Stimulated activated naive CD8-positive, alpha-beta T cell treated with anti-CD3 and anti-CD28 coated beads, Interleukin-15, Interleukin-2, amounts not matched to agents 100 ng/mL and 50 ng/mL, for 24 hours (primary cell): Measurements from ENCODE around the gene ATP2B2.

ENCODE experiments used
- H3K27ac Mint-ChIP-seq: one replicate; pipeline ENCODE4 v1.8.0; 2021; ENCODE audit warnings: mild to moderate bottlenecking, mixed read lengths
- H3K27me3 Mint-ChIP-seq: one replicate; pipeline ENCODE4 v1.8.0; 2021; ENCODE audit warnings: mixed read lengths
- H3K36me3 Mint-ChIP-seq: one replicate; pipeline ENCODE4 v1.8.0; 2021; ENCODE audit warnings: low read depth, mixed read lengths
- H3K4me1 Mint-ChIP-seq: one replicate; pipeline ENCODE4 v1.8.0; 2021; ENCODE audit warnings: low read depth, mixed read lengths
- H3K4me3 Mint-ChIP-seq: one replicate; pipeline ENCODE4 v1.8.0; 2021; ENCODE audit warnings: mild to moderate bottlenecking, mixed read lengths
- H3K9me3 Mint-ChIP-seq: one replicate; pipeline ENCODE4 v1.8.0; 2021; ENCODE audit warnings: mixed read lengths

Gene ATP2B2

DNA sequence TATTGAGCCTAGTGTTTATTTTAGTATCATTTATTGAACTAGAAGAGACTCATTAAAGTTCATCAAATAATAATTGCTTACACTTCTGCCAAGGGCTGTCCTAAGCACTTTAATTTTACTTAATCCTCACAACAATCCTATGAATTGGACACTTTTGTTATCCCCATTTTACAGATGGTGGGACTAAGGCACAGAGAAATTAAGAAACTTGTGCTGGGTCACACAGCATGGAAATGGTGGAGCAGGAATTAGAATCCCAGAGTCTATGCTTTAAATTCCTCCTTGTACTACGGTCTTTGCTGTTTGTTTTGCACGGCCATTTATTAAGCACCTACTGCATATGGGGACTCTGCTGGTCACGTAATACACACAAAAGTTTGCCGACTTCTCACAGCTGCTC is 7.9 kb downstream of the ATP2B2 start:
- H3K36me3 Mint-ChIP-seq, result no peaks in the 10 kb centered on the region
- no peaks in the 10 kb centered on the region for H3K4me1 Mint-ChIP-seq
- no peaks in the 10 kb centered on the region for H3K9me3 Mint-ChIP-seq
- peaks cover 4% of the 10 kb centered on the region for H3K27me3 Mint-ChIP-seq
- no peak overlapping the region for H3K4me3 Mint-ChIP-seq
- H3K27ac Mint-ChIP-seq, result no peak overlapping the region

DNA sequence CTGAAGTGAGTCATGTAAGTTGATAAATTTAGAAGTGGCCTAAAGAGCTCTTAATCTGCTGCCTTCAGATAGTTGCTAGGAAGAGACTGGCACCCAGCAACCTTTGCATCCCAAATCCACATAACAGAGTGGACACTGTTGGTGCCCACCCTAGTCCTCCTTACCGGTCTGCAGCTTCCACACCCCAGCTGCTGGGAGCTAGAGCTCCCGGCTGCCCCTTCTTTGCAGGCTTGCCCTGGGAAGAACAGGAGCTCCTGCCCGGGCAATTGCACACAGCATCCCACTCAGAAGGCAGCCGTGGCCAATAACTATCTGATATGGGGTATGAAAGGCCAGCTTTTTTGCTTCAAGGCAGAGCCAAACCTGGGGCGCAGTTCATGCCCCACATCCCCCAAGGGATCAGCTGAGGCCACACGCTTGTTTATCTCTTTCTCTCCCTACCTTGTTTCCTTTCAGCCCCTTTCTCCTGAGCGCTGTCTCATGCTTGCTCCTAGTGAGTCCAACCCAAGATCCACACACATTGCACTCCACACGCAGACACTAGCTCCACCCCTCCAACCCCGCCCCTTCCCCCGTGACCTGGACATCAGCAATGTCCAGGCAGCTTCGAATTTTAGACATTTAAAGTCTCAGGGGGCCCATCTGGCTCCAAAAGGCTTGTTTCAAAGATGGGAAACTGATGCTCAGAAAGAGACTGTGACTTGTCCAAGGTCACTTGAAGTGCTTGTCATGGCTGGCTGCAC is 9.1 kb downstream of the ATP2B2 start:
- Mint-ChIP-seq H3K9me3 (no peaks in the 10 kb centered on the region), H3K27me3 (peaks cover 7% of the 10 kb centered on the region), H3K4me1 (no peaks in the 10 kb centered on the region), H3K4me3 (no peak overlapping the region), H3K36me3 (no peaks in the 10 kb centered on the region), H3K27ac (no peak overlapping the region)

DNA sequence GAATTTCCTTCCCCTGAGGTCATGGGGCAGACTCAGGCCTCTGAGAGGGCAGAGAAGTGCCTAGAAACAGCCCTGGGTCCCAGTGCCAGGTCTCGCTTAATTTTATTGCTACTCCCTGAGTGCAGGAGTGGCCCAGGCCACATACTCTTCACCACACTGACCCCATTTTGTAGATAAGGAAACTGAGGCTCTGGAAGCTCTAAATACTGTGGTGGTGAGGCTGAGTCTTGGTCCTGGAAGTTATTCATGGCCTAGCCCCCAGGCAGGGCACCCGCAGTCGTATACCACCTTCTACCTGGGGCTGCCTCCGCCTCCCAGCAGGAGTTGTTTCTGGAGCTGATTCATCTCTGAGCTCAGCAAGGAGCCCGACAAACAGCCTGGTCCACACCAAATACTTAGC is 9.8 kb downstream of the ATP2B2 start:
- Mint-ChIP-seq H3K4me3 (no peak overlapping the region), H3K27me3 (peaks cover 7% of the 10 kb centered on the region), H3K27ac (no peak overlapping the region), H3K36me3 (no peaks in the 10 kb centered on the region), H3K9me3 (no peaks in the 10 kb centered on the region), H3K4me1 (no peaks in the 10 kb centered on the region)

- no peak overlapping the region for H3K4me3 Mint-ChIP-seq
- no peaks in the 10 kb centered on the region for H3K9me3 Mint-ChIP-seq
- H3K27me3 Mint-ChIP-seq, result peaks cover 7% of the 10 kb centered on the region
- no peaks in the 10 kb centered on the region for H3K4me1 Mint-ChIP-seq
- H3K27ac Mint-ChIP-seq, result no peak overlapping the region
- no peaks in the 10 kb centered on the region for H3K36me3 Mint-ChIP-seq
These were observed 10.4 kb downstream of the ATP2B2 start for GRCh38 chr3:10495003-10495402.

- no peak overlapping the region for H3K27ac Mint-ChIP-seq
- H3K27me3 Mint-ChIP-seq, result peaks cover 7% of the 10 kb centered on the region
- no peaks in the 10 kb centered on the region for H3K36me3 Mint-ChIP-seq
- H3K4me3 Mint-ChIP-seq, result no peak overlapping the region
- no peaks in the 10 kb centered on the region for H3K9me3 Mint-ChIP-seq
- H3K4me1 Mint-ChIP-seq, result no peaks in the 10 kb centered on the region
These were observed 11.2 kb downstream of the ATP2B2 start for GRCh38 chr3:10494180-10494579.

GRCh38 chr3:10493202-10493589 is 12.2 kb downstream of the ATP2B2 start:
- Mint-ChIP-seq H3K27me3 (peaks cover 3% of the 10 kb centered on the region), H3K36me3 (no peaks in the 10 kb centered on the region), H3K27ac (no peak overlapping the region), H3K9me3 (no peaks in the 10 kb centered on the region), H3K4me1 (no peaks in the 10 kb centered on the region), H3K4me3 (no peak overlapping the region)

DNA sequence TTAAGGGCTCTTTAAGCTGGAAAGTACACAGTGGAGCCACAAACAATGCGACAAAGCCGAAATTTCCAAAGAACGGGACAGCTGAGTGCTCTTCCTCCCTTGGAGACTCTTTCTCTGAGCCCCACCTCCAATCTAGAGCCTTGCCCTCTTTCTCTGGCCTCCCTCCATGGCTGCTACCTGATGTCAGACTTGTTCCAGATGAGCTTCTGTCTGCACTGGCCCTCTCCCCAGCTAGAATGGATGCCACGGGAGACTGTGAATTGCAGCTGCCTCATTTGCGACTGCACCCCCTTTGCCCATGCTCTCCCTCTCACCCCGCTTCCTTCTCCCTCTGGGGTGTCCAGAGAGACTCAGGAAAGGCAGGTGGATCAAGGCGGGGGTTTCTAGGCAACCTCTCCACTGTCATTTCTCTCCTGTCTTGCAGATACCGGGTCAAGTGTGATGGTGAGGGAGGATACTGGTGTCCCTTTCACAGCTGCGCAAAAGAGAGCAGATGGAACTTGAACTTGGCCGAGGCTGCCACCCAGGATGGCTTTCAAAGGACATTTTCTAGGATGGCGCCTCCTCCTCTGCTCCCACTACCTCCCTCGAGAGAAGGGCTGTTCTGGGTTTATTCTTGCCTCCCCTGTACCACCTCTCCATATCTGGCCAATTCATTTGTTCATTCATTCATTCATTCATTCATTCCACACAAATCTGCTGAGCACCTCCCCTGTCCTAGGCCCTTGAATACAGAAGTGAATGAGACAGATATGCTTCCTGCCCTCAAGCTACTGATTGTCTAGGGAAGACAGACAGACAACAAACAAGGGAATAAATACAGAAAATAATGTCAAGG is 12.8 kb downstream of the ATP2B2 start:
- Mint-ChIP-seq H3K27me3 (peaks cover 3% of the 10 kb centered on the region), H3K9me3 (no peaks in the 10 kb centered on the region), H3K4me1 (no peaks in the 10 kb centered on the region), H3K36me3 (no peaks in the 10 kb centered on the region), H3K4me3 (no peak overlapping the region), H3K27ac (no peak overlapping the region)

- no peaks in the 10 kb centered on the region for H3K4me1 Mint-ChIP-seq
- no peak overlapping the region for H3K4me3 Mint-ChIP-seq
- H3K27me3 Mint-ChIP-seq, result peaks cover 3% of the 10 kb centered on the region
- H3K9me3 Mint-ChIP-seq, result no peaks in the 10 kb centered on the region
- H3K36me3 Mint-ChIP-seq, result no peaks in the 10 kb centered on the region
- H3K27ac Mint-ChIP-seq, result no peak overlapping the region
These were observed 15.5 kb downstream of the ATP2B2 start for GRCh38 chr3:10489746-10490483.

DNA sequence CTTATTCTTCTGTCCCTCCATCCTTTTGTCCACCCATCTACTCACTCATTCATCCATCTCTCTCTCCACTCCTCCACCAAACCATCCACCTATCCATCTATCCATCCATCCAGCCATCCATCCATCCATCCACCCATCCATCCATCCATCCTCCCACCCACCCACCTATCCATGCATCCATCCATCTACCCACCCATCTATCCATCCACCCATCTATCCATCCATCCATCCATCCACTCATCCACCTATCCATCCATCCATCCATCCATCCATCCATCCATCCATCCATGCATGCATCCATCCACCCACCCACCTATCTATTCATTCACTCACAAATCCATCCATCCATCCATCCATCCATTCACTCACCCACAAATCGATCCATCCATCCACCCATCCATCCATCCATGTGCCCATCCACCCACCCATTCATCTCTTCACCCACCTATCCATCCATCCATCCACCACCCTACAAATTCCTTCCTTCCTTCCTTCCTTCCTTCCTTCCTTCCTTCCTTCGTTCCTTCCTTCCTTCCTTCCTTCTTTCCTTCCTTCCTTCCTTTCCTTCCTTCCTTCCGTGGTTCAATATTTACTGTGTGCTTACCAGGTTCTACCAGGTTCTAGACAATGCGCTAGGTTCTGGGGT is 17.3 kb downstream of the ATP2B2 start:
- H3K27me3 Mint-ChIP-seq, result peaks cover 3% of the 10 kb centered on the region
- no peak overlapping the region for H3K4me3 Mint-ChIP-seq
- H3K4me1 Mint-ChIP-seq, result no peaks in the 10 kb centered on the region
- H3K9me3 Mint-ChIP-seq, result no peaks in the 10 kb centered on the region
- no peak overlapping the region for H3K27ac Mint-ChIP-seq
- H3K36me3 Mint-ChIP-seq, result no peaks in the 10 kb centered on the region

- H3K27ac Mint-ChIP-seq, result no peak overlapping the region
- H3K27me3 Mint-ChIP-seq, result no peaks in the 10 kb centered on the region
- H3K9me3 Mint-ChIP-seq, result no peaks in the 10 kb centered on the region
- H3K36me3 Mint-ChIP-seq, result no peaks in the 10 kb centered on the region
- H3K4me3 Mint-ChIP-seq, result no peak overlapping the region
- no peaks in the 10 kb centered on the region for H3K4me1 Mint-ChIP-seq
These were observed 19.6 kb downstream of the ATP2B2 start for GRCh38 chr3:10485806-10486205.

- Mint-ChIP-seq H3K27ac (no peak overlapping the region), H3K4me1 (no peaks in the 10 kb centered on the region), H3K36me3 (no peaks in the 10 kb centered on the region), H3K4me3 (no peak overlapping the region), H3K27me3 (no peaks in the 10 kb centered on the region), H3K9me3 (no peaks in the 10 kb centered on the region)
These were observed 20.0 kb downstream of the ATP2B2 start for GRCh38 chr3:10485380-10485779.

- H3K27ac Mint-ChIP-seq, result no peak overlapping the region
- H3K9me3 Mint-ChIP-seq, result no peaks in the 10 kb centered on the region
- H3K36me3 Mint-ChIP-seq, result no peaks in the 10 kb centered on the region
- H3K4me1 Mint-ChIP-seq, result no peaks in the 10 kb centered on the region
- H3K4me3 Mint-ChIP-seq, result no peak overlapping the region
- H3K27me3 Mint-ChIP-seq, result no peaks in the 10 kb centered on the region
These were observed 20.7 kb downstream of the ATP2B2 start for GRCh38 chr3:10484709-10485108.

GRCh38 chr3:10483686-10484345 is 21.6 kb downstream of the ATP2B2 start:
- no peaks in the 10 kb centered on the region for H3K9me3 Mint-ChIP-seq
- no peak overlapping the region for H3K27ac Mint-ChIP-seq
- H3K27me3 Mint-ChIP-seq, result no peaks in the 10 kb centered on the region
- no peaks in the 10 kb centered on the region for H3K36me3 Mint-ChIP-seq
- H3K4me1 Mint-ChIP-seq, result no peaks in the 10 kb centered on the region
- H3K4me3 Mint-ChIP-seq, result no peak overlapping the region

DNA sequence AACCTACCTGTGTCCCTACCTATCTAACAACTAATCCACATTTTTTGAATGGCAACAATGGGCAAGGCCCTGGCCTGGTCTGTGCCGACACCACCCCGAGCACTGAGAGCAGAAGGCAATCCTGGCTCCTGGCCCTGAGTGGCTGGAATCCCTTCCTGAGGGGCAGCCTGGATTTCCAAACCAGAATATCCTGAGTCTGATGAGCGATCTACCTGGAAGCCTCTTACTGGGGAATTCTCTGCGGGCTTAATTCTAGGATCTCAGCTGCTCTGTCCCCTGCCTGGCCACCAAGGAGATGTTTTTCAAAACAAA is 22.1 kb downstream of the ATP2B2 start:
- no peaks in the 10 kb centered on the region for H3K27me3 Mint-ChIP-seq
- no peak overlapping the region for H3K4me3 Mint-ChIP-seq
- peaks cover 4% of the 10 kb centered on the region for H3K9me3 Mint-ChIP-seq
- H3K36me3 Mint-ChIP-seq, result no peaks in the 10 kb centered on the region
- no peaks in the 10 kb centered on the region for H3K4me1 Mint-ChIP-seq
- no peak overlapping the region for H3K27ac Mint-ChIP-seq
